PC-3 (cell line): ENCODE results near the gene GSG1L. TPM values are rescaled to one million over a fixed set of nuclear protein-coding genes. Genes with fewer than 3 reads are reported as not detected.

Experiments used
- ATAC-seq: fragments of 200-7000 bp; cut with Tn5 transposase; 2 replicates; pipeline ENCODE4 v1.9.1; 2020; ENCODE audit warnings: mild to moderate bottlenecking, moderate library complexity
- BruUV-seq: library from RNA; stranded (reverse); fragments of 400-500 nt; replicated peaks from 2 replicates; lab custom pipeline; 2021; lab: Mats Ljungman, UMichigan
- CTCF ChIA-PET: fragments of 300-600 bp; sonication (Branson Sonifier 250); formaldehyde crosslinking; loops from one replicate; lab custom pipeline; 2022; ENCODE audit warnings: antibody characterized with exemption; lab: Charles Lee
- POLR2A ChIA-PET: fragments of 300-600 bp; sonication (Branson Sonifier 250); formaldehyde crosslinking; loops from one replicate; lab custom pipeline; 2022; ENCODE audit warnings: antibody characterized with exemption; ENCODE audit not compliant: unreplicated experiment; lab: Charles Lee
- DNase-seq: peaks from one replicate; pipeline ENCODE4 v3.0.0-alpha.2; 2015
- H2AFZ ChIP-seq: fragments of 300-600 bp; sonication (generic); 2 replicates; pipeline ENCODE4 v1.6.0; 2016; ENCODE audit warnings: antibody characterized with exemption, low read length
- H3F3A ChIP-seq: fragments of 300-600 bp; sonication (generic); one replicate; pipeline ENCODE4 v1.6.0; 2017; ENCODE audit warnings: antibody characterized with exemption, low read length, control low read depth, mild to moderate bottlenecking; ENCODE audit not compliant: unreplicated experiment
- H3K27ac ChIP-seq: fragments of 300-600 bp; sonication (generic); 2 replicates; pipeline ENCODE4 v1.5.1; 2016; ENCODE audit warnings: mild to moderate bottlenecking, low read length
- H3K27me3 ChIP-seq: fragments of 300-600 bp; sonication (generic); 2 replicates; pipeline ENCODE4 v1.6.1; 2016; ENCODE audit warnings: low read length, mixed read lengths
- H3K36me3 ChIP-seq: fragments of 300-600 bp; sonication (generic); 2 replicates; pipeline ENCODE4 v1.6.1; 2016; ENCODE audit warnings: low read depth, mixed run types, low read length, mixed read lengths
- H3K4me1 ChIP-seq: fragments of 300-600 bp; sonication (generic); 2 replicates; pipeline ENCODE4 v1.5.1; 2016; ENCODE audit warnings: low read length; ENCODE audit not compliant: insufficient read depth
- H3K4me2 ChIP-seq: fragments of 300-600 bp; sonication (generic); 2 replicates; pipeline ENCODE4 v1.6.0; 2016; ENCODE audit warnings: low read length
- H3K4me3 ChIP-seq: fragments of 300-600 bp; sonication (generic); 2 replicates; pipeline ENCODE4 v1.5.1; 2016; ENCODE audit warnings: mild to moderate bottlenecking, low read length, mixed read lengths
- H3K79me2 ChIP-seq: fragments of 300-600 bp; sonication (generic); 2 replicates; pipeline ENCODE4 v1.6.1; 2017; ENCODE audit warnings: low read length, mixed read lengths
- H3K9ac ChIP-seq: fragments of 300-600 bp; sonication (generic); 2 replicates; pipeline ENCODE4 v1.6.0; 2016; ENCODE audit warnings: mild to moderate bottlenecking, low read length
- H3K9me2 ChIP-seq: fragments of 300-600 bp; sonication (generic); replicated peaks from 2 replicates; pipeline ENCODE4 v1.6.1; 2016; ENCODE audit warnings: mixed run types, low read length, mixed read lengths
- H3K9me3 ChIP-seq: fragments of 300-600 bp; sonication (generic); 2 replicates; pipeline ENCODE4 v1.6.1; 2016; ENCODE audit warnings: low read length, mixed read lengths
- H4K20me1 ChIP-seq: fragments of 300-600 bp; sonication (generic); 2 replicates; pipeline ENCODE4 v1.6.1; 2016; ENCODE audit warnings: low read length, mixed read lengths
- CTCF ChIP-seq: fragments of 300-600 bp; sonication (generic); conservative IDR thresholded peaks from 2 replicates; pipeline ENCODE4 v1.5.1; 2017; ENCODE audit warnings: antibody characterized with exemption, low read depth, mild to moderate bottlenecking, low read length
- EZH2 ChIP-seq: fragments of 300-600 bp; sonication (generic); IDR thresholded peaks from one replicate; pipeline ENCODE4 v1.6.1; 2017; ENCODE audit warnings: antibody characterized with exemption, mild to moderate bottlenecking, low read length; ENCODE audit not compliant: unreplicated experiment
- EZH2phosphoT487 ChIP-seq: fragments of 300-600 bp; sonication (generic); IDR thresholded peaks from 2 replicates; pipeline ENCODE4 v1.6.1; 2018; ENCODE audit warnings: mild to moderate bottlenecking, antibody characterized with exemption, low read length, borderline replicate concordance
- intact Hi-C: fragments of 100-400 bp; cut with micrococcal nuclease; formaldehyde crosslinking; loops from 2 replicates; pipeline ENCODE4 v1.9.0; 2023
- total RNA-seq: library from RNA; depleted of rRNA; stranded (reverse); fragments of >200 nt; gene quantifications from 2 replicates; pipeline ENCODE4 v1.2.3, GENCODE V29; 2014

The GSG1L gene
- total RNA-seq, 1 experiment from 2014 or later = not detected

DNA sequence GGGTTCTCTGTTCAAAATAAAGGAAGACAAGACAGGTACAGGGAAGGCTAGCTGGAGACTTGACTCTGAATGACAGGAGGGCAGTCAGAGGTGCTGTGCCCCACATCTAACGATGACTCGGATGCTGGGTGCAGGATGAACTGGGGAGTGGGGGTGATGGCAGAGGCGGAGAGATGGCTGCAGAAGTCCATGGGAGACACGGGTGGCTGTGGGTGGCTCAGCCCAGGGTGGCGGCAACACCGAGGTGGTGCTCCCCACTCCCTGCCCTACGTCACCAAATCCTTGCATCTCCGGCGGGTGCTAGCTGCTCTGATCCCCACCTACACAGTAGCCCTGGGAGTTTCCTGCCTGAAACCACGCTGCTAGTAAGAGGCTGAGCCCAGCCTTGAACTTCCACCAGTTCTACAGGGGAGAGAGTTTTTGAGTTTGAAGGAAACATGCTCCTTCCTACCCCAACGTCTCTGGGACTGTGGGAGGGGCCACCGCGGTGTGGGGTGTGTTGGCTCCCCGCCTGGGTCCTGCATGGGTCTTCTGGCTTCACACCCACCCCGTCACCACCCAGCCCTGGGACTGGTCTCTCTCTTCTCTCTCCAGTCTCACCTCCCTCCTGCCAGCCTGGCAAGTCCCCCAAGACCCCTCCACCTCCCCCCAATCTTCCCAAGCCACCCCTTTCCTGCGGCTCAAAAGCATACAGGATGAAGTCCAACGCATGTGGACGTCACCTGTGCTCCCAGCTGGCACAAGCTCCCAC lies 4.5 kb downstream of the GSG1L start:
- Histone ChIP-seq H3K36me3 (no peaks in the 10 kb centered on the region), H3K27me3 (peaks cover 48% of the 10 kb centered on the region), H3K4me2 (no peak overlapping the region), H3K9ac (no peak overlapping the region), H4K20me1 (no peaks in the 10 kb centered on the region), H3K27ac (no peak overlapping the region), H3K9me2 (no peaks in the 10 kb centered on the region), H3K4me3 (no peak overlapping the region), H3K4me1 (no peaks in the 10 kb centered on the region), H2AFZ (no peak overlapping the region), H3K9me3 (no peaks in the 10 kb centered on the region), H3K79me2 (no peaks in the 10 kb centered on the region), H3F3A (no peaks in the 10 kb centered on the region)
- ChIA-PET POLR2A (interaction anchor here (0.6 kb wide), 1 partner anchor 208 kb away, joined by 5 read pairs; no protein-coding TSS in a partner anchor), CTCF (no interaction called here)
- BruUV-seq = no TSS peak
- DNase-seq (no peak), ATAC-seq (no peak)
- TF ChIP-seq EZH2phosphoT487 = no peak
- TF ChIP-seq CTCF = no peak
- TF ChIP-seq EZH2 = no peak
- intact Hi-C loops = no loop called here

- no TSS peak for BruUV-seq
- Histone ChIP-seq H3K9ac (no peak overlapping the region), H4K20me1 (no peaks in the 10 kb centered on the region), H3K4me2 (no peak overlapping the region), H3K79me2 (no peaks in the 10 kb centered on the region), H3K36me3 (no peaks in the 10 kb centered on the region), H3K4me3 (no peak overlapping the region), H3K9me2 (no peaks in the 10 kb centered on the region), H3F3A (no peaks in the 10 kb centered on the region), H3K27me3 (peaks cover 49% of the 10 kb centered on the region), H3K27ac (no peak overlapping the region), H2AFZ (no peak overlapping the region), H3K4me1 (no peaks in the 10 kb centered on the region), H3K9me3 (no peaks in the 10 kb centered on the region)
- TF ChIP-seq CTCF (no peak), EZH2phosphoT487 (no peak), EZH2 (no peak)
- no peak for DNase-seq
- POLR2A ChIA-PET = no interaction called here
- ATAC-seq = no peak
- intact Hi-C loops = no loop called here
- CTCF ChIA-PET = no interaction called here
Observed at GRCh38 chr16:28057949-28058348, 5.6 kb downstream of the GSG1L start.

DNA sequence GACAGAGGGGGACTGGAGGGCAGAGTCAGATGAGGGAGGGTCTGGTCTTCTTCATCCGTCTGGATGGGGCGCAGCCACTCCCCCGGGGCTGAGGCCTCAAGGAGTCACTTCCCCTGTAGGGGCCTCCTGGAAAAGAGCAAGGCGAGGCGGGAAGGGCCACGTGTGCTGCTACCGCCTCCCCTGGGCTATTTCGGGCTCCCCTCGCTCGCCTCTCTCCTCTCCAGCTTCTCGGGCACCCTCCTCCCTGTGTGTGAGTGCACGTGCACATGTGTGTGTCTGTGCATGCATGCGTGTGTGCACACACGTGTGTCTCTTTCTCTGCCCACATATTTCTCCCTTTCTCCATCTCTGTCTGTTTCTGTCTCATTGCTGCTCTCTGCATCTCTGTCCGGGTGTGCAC lies 10.1 kb downstream of the GSG1L start:
- Histone ChIP-seq H4K20me1 (no peaks in the 10 kb centered on the region), H3K9me3 (no peaks in the 10 kb centered on the region), H3K27me3 (peaks cover 9% of the 10 kb centered on the region; the same call in 1 of the 2 replicates), H3K36me3 (no peaks in the 10 kb centered on the region), H3K27ac (no peak overlapping the region), H3K9me2 (no peaks in the 10 kb centered on the region), H2AFZ (no peak overlapping the region), H3F3A (no peaks in the 10 kb centered on the region), H3K4me1 (no peaks in the 10 kb centered on the region), H3K79me2 (no peaks in the 10 kb centered on the region), H3K9ac (no peak overlapping the region), H3K4me2 (no peak overlapping the region), H3K4me3 (no peak overlapping the region)
- ChIA-PET POLR2A (no interaction called here), CTCF (no interaction called here)
- DNase-seq (no peak), ATAC-seq (no peak)
- intact Hi-C loops = no loop called here
- BruUV-seq = no TSS peak
- no peak for TF ChIP-seq EZH2
